Suprapubic skin (tissue), 4 donors: ENCODE results near the gene OSBPL9. TPM values are rescaled to one million over a fixed set of nuclear protein-coding genes. Genes with fewer than 3 reads are reported as not detected.

Source experiments
- DNase-seq, 2 donors: peaks; one replicate each; pipeline ENCODE4 v3.0.0-alpha.2; 2019; ENCODE audit warnings: low spot score in 2 of 2
- H3K27ac ChIP-seq: fragments of 200-600 bp; sonication (generic); one replicate; pipeline ENCODE4 v1.5.1; 2019
- H3K27me3 ChIP-seq: fragments of 200-600 bp; sonication (generic); one replicate; pipeline ENCODE4 v1.5.1; 2019
- H3K36me3 ChIP-seq: fragments of 200-600 bp; sonication (generic); one replicate; pipeline ENCODE4 v1.5.1; 2019
- H3K4me1 ChIP-seq: fragments of 200-600 bp; sonication (generic); one replicate; pipeline ENCODE4 v1.5.1; 2019
- H3K4me3 ChIP-seq: fragments of 200-600 bp; sonication (generic); one replicate; pipeline ENCODE4 v1.5.1; 2019; ENCODE audit warnings: mild to moderate bottlenecking
- H3K9me3 ChIP-seq: fragments of 200-600 bp; sonication (generic); one replicate; pipeline ENCODE4 v1.5.1; 2019
- EP300 ChIP-seq: sonication (generic); formaldehyde crosslinking; IDR thresholded peaks from one replicate; pipeline ENCODE4 v1.6.1; 2017; ENCODE audit warnings: antibody characterized with exemption
- POLR2A ChIP-seq, 2 donors: fragments of 450-650 bp; IDR thresholded peaks; one replicate each; pipeline ENCODE4 v1.6.1; 2017; ENCODE audit warnings: antibody characterized with exemption in 2 of 2, mild to moderate bottlenecking in 2 of 2, moderate library complexity in 2 of 2
- POLR2AphosphoS5 ChIP-seq, 3 donors: sonication (generic); formaldehyde crosslinking; IDR thresholded peaks; one replicate each; pipeline ENCODE4 v1.6.1; 2017; ENCODE audit warnings: antibody characterized with exemption in 3 of 3
- WGBS: methylation state at CpG from one replicate; pipeline ENCODE4 v1.1.5; 2018; 5-methylcytosine and 5-hydroxymethylcytosine counted together
- total RNA-seq, 4 donors: library from RNA; depleted of rRNA; stranded (reverse); fragments of >200 nt; gene quantifications; one replicate each; pipeline ENCODE4 v1.1.0, GENCODE V29; 2016
- TF ChIP-seq, protein P1 (sequence below), 2 donors: fragments of 200-600 bp in 1 of 2; fragments of 450-650 bp in 1 of 2; sonication (generic) in 1 of 2; IDR thresholded peaks; one replicate each; pipeline ENCODE4 v1.5.1; 2016 to 2019; ENCODE audit warnings: antibody characterized with exemption in 2 of 2, mild to moderate bottlenecking in 1 of 2, moderate library complexity in 1 of 2

Gene OSBPL9
- total RNA-seq, 4 donors from 2014 or later: 49.7 to 166 (median 90.4) TPM

DNA sequence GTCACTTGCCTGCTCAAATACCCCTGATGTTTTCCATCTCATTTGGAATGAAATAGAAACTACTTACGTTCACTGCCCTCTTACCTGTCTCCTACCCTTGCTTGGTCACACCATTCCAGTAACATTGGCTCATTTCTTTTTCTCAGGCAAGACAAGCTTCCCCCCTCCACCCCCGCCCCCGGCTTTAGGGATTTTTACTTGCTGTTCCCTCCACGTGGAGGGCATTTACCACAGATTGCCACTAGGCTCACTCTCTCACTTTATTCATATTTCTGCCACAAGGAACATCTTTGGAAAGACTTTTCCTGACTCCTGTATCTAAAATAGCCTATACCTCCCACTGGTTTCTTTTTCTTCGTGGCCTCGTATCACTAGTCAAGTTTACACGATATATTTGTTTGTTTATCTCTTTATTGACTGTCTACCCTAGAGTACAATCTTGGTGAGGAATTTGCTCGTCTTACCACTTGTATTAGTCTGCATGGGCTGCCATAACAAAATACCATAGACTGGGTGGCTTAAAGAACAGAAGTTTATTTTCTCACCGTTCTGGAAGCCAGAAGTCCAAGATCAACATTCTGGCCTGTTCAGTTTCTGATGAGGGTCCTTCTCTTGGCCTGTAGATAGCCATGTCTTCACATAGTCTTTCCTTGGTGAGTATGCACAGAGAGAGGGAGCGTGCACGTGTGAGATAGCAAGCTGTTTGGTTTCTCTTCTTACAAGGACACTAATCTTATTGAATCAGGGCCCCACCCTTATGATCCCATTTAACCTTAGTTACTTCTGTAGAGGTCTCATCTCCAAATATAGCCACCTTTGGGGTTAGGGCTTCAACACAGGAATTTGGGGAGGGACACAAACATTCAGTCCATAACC lies 135.4 kb downstream of the OSBPL9 start:
- Histone ChIP-seq H3K27me3 (no peaks in the 10 kb centered on the region), H3K4me3 (no peak overlapping the region), H3K4me1 (no peaks in the 10 kb centered on the region), H3K9me3 (no peaks in the 10 kb centered on the region), H3K36me3 (peaks cover 41% of the 10 kb centered on the region), H3K27ac (no peak overlapping the region)
- no peak for DNase-seq
- WGBS: 97% methylated on average over 11 of the region's 11 CpGs
- TF ChIP-seq POLR2AphosphoS5 (IDR thresholded peaks at IDR 0.05) (no peak), POLR2A (IDR thresholded peaks at IDR 0.05) (no peak), EP300 (no peak)
- TF ChIP-seq, protein P1, sequence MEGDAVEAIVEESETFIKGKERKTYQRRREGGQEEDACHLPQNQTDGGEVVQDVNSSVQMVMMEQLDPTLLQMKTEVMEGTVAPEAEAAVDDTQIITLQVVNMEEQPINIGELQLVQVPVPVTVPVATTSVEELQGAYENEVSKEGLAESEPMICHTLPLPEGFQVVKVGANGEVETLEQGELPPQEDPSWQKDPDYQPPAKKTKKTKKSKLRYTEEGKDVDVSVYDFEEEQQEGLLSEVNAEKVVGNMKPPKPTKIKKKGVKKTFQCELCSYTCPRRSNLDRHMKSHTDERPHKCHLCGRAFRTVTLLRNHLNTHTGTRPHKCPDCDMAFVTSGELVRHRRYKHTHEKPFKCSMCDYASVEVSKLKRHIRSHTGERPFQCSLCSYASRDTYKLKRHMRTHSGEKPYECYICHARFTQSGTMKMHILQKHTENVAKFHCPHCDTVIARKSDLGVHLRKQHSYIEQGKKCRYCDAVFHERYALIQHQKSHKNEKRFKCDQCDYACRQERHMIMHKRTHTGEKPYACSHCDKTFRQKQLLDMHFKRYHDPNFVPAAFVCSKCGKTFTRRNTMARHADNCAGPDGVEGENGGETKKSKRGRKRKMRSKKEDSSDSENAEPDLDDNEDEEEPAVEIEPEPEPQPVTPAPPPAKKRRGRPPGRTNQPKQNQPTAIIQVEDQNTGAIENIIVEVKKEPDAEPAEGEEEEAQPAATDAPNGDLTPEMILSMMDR (IDR thresholded peaks at IDR 0.05): no peak

DNA sequence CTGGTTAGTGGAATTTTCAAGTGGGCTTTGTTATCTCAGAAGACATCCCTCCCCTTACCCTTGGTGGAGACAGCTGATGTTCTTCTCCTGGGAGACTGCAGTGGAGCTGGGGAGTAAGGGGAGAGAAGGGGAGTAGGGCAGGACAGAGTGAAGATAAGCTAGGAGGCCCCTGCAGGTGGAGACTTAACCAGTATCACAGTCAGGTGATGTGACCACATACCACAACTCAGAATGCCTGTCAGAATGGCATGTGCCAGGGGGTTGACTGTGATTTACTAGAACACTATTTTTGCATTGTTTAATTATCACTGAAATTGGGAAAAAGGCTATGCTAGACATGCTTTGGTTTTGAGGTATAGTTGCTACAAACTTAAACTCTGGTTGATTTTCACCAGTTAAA lies 137.1 kb downstream of the OSBPL9 start:
- no peaks in the 10 kb centered on the region for H3K27me3 ChIP-seq
- H3K27ac ChIP-seq: no peak overlapping the region
- H3K36me3 ChIP-seq: peaks cover 36% of the 10 kb centered on the region
- no peak overlapping the region for H3K4me3 ChIP-seq
- H3K4me1 ChIP-seq: no peaks in the 10 kb centered on the region
- TF ChIP-seq, protein P1 (IDR thresholded peaks at IDR 0.05): no peak
- TF ChIP-seq POLR2A (IDR thresholded peaks at IDR 0.05): no peak
- TF ChIP-seq POLR2AphosphoS5 (IDR thresholded peaks at IDR 0.05): no peak
- no peak for TF ChIP-seq EP300
- H3K9me3 ChIP-seq: no peaks in the 10 kb centered on the region
- DNase-seq: no peak

DNA sequence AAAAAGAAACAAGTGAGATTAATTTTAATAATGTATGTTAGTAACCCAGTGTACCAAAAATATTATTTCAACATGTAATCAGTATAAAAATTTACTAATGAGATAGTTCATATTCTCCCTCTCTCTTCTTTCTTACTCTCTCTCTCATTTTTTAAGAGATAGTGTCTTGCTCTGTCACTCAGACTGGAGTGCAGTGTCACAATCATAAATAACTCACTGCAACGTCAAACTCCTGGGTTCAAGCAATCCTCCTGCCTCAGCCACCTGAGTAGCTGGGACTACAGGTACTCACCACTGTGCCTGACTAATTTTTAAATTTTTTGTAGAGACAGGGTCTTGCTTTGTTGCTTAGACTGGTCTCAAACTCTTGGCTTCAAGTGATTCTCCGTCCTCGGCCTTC lies 137.8 kb downstream of the OSBPL9 start:
- H3K36me3 ChIP-seq: peaks cover 30% of the 10 kb centered on the region
- no peak overlapping the region for H3K27ac ChIP-seq
- DNase-seq: no peak
- no peaks in the 10 kb centered on the region for H3K9me3 ChIP-seq
- TF ChIP-seq POLR2A (IDR thresholded peaks at IDR 0.05) (no peak), EP300 (no peak), POLR2AphosphoS5 (IDR thresholded peaks at IDR 0.05) (no peak)
- TF ChIP-seq, protein P1 (IDR thresholded peaks at IDR 0.05): no peak
- no peaks in the 10 kb centered on the region for H3K27me3 ChIP-seq
- no peaks in the 10 kb centered on the region for H3K4me1 ChIP-seq
- 92% methylated on average over 3 of the region's 3 CpGs for WGBS
- no peak overlapping the region for H3K4me3 ChIP-seq

DNA sequence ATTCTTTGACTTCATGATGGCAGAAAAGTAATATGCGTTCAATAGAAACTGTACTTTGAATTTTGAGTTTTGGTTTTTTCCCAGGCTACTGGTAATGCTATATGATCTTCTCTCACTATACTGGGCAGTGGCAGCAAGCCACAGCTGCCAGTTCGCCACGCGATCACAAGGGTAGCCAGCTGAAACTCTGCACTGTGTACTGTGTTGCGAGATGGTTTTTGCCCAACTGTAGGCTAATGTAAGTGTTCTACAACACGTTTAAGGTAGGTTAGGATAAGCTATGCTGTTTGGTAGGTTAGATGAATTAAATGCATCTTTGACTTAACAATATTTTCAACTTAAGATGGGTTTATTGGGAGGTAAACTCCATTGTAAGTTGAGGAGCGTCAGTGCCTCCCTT lies 138.5 kb downstream of the OSBPL9 start:
- Histone ChIP-seq H3K9me3 (no peaks in the 10 kb centered on the region), H3K4me3 (no peak overlapping the region), H3K27me3 (no peaks in the 10 kb centered on the region), H3K36me3 (peaks cover 29% of the 10 kb centered on the region), H3K27ac (no peak overlapping the region), H3K4me1 (no peaks in the 10 kb centered on the region)
- WGBS: 95% methylated on average over 7 of the region's 7 CpGs
- TF ChIP-seq POLR2A (IDR thresholded peaks at IDR 0.05) (no peak), POLR2AphosphoS5 (IDR thresholded peaks at IDR 0.05) (no peak), EP300 (no peak)
- TF ChIP-seq, protein P1 (IDR thresholded peaks at IDR 0.05): no peak
- DNase-seq: no peak

DNA sequence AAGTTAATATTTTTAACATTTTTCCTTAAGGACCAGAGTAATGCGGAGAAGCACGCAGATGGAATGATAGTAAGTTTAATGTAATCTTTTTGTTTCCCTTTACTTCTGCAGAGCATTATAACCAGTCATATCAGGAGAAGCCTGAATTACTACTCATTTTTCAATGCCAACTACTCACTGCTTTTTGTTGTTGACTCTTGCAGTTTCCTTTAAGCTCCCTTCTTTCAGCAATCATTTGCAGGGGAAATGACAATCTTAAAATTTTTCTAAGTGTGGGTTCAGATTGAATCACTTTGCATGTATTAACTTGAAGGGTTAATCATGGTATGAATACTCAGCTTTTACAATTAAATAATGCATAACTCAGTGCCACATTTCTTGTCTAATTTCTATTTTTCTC lies 139.4 kb downstream of the OSBPL9 start:
- Histone ChIP-seq H3K27ac (no peak overlapping the region), H3K4me3 (no peak overlapping the region), H3K4me1 (no peaks in the 10 kb centered on the region), H3K27me3 (no peaks in the 10 kb centered on the region), H3K9me3 (no peaks in the 10 kb centered on the region), H3K36me3 (peaks cover 29% of the 10 kb centered on the region)
- 97% methylated on average over 2 of the region's 2 CpGs for WGBS
- no peak for DNase-seq
- TF ChIP-seq EP300 (no peak), POLR2AphosphoS5 (IDR thresholded peaks at IDR 0.05) (no peak), POLR2A (IDR thresholded peaks at IDR 0.05) (no peak)
- TF ChIP-seq, protein P1 (IDR thresholded peaks at IDR 0.05): no peak
